GM18505 (cell line): ENCODE measurements around the gene CHEK2.
"Not testable (repeated sequence)": the region's sequence is repeated elsewhere in the genome, so short reads cannot be mapped to it uniquely, and the experiment has no call there.

Source experiments
- ATAC-seq: cut with Tn5 transposase; IDR thresholded peaks from one replicate; pipeline ENCODE4 v1.9.1; 2021; ENCODE audit not compliant: unreplicated experiment
- POLR2A ChIP-seq: IDR thresholded peaks from 4 replicates; pipeline ENCODE4 v1.6.1; 2011; ENCODE audit warnings: borderline replicate concordance; ENCODE audit not compliant: insufficient read depth, insufficient read length; ENCODE audit errors: extremely low read depth

Gene CHEK2

GRCh38 chr22:28702891-28703290 is 38.7 kb downstream of the CHEK2 start:
- ATAC-seq, result no peak
- no peak for TF ChIP-seq POLR2A

GRCh38 chr22:28693041-28693760 is 48.4 kb downstream of the CHEK2 start:
- ATAC-seq, result not testable (repeated sequence)

DNA sequence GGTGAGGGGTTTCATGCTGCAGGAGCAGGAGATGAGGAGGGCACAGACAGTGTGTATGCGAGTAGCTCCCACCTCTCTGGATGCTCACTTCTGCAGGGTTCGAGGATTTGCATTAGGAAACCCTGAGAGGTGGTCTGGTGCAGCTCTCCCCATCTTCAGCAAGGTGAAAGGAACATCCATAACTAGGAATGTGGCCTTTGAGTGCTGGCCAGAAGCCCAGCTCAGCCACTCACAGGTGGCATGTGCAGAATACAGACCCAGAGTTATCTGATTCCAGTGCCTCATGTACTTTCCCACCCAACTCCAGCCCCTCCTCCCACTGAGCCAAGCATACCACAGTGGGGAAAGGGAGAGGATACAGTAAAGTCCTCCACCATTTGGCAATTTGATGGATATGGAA is 51.8 kb downstream of the CHEK2 start:
- not testable (repeated sequence) for ATAC-seq

DNA sequence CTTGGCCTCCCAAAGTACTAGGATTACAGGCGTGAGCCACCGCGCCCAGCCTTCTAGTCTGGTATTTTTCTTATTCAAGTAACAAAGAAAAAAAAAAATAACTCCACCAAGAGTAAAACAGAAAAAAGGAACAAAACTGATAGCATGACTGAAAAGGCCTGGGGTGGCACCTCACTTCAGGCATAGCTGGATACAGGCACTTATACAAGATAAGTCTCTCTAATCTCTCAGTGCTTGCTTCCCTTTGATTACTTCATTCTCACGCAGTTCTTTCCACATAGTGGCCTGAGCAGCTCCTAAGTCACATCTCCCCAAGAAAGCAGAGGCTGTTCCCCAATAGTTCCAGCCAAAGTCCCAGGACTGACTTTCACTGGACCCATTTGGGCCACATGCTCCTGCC is 58.7 kb downstream of the CHEK2 start:
- not testable (repeated sequence) for ATAC-seq

- ATAC-seq, result not testable (repeated sequence)
Measured at GRCh38 chr22:28680813-28681490, 60.7 kb downstream of the CHEK2 start.

DNA sequence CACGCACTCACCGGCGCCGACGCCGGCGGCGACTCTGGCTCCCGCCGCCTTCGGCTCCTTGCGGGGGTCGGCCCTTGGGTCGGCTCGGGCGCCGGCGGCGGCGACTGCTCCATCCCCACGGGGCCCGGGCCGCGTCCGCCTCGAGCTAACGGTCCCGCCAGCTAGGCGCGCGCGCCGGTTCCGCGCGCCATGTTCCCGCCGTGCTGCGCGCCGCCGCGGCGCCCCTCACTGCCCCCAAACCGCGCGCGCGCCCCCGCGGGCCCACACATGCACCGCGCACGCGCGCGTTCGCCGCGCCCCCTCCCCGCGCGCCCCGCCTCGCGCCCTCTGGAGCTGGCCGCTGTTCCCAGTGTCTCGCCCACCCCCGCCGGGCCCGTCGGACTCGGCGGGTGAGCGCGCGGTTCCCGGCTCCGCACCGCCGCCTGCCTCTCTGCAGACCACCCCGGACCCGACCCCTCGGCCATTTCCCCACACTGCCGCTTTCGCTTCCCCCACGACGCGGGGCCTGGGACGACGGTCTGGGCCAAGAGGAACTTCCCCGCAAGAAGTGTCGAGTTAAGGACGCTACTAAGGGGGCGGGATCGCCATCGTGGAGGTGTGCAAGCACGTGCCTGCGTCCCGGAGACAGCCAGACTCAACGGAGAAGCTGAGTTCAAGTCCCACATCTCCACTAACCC is 61.9 kb downstream of the CHEK2 start, which contains the start of gene TTC28:
Gene TTC28 (minus strand): TSS at position 230 of the 677 bp plus-strand sequence. CDS start 117 bp downstream, at position 113.
- not testable (repeated sequence) for ATAC-seq

DNA sequence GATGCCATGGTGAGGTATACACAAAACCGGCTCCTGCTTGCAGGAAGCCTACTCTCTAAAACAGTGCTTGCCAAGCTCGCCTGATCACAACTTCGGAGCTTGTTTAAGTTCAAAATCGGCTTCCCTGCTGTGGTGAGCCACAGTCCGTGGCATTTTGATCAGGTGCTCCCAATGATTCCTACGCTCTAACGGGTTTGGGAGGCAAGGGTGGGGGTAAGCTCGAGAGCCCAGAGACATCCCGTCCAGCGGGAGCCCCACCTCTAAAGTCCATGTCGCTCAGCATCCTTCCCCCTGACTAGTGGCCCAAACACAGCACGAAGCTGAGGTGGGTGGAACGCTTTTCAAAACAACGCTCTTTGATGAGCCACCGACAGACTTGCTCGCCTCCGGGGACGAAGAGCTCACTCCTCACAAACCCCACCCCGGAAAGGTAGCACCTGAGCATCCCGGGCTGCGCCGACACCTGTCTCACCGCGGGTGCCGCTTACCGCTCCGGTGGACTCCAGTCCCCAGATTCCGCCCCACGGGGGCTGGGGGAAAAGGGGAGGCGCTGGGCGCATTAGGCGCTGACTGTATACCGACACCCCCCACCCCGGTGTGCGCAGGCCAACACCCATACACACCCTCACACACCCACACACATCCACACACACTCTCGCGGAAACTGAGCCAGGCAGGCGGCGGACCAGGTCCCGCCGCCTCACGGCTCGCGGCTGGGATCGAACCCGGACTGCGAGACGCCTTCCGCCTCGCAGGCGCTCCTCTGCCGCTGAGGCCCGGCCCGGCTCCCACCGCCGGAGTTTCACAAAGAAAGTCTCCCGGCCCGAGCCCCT is 62.6 kb downstream of the CHEK2 start:
- not testable (repeated sequence) for ATAC-seq

- not testable (repeated sequence) for ATAC-seq
Measured at GRCh38 chr22:28678170-28678569, 63.5 kb downstream of the CHEK2 start.

GRCh38 chr22:28674121-28674563 is 67.5 kb downstream of the CHEK2 start:
- TF ChIP-seq POLR2A, result no peak
- ATAC-seq, result no peak

GRCh38 chr22:28670756-28671155 is 70.9 kb downstream of the CHEK2 start:
- no peak for TF ChIP-seq POLR2A
- ATAC-seq, result no peak

- ATAC-seq, result no peak
- TF ChIP-seq POLR2A, result no peak
Measured at GRCh38 chr22:28670161-28670560, 71.5 kb downstream of the CHEK2 start.

- no peak for TF ChIP-seq POLR2A
- no peak for ATAC-seq
Measured at GRCh38 chr22:28669387-28669786, 72.2 kb downstream of the CHEK2 start.

GRCh38 chr22:28663569-28663942 is 78.1 kb downstream of the CHEK2 start:
- ATAC-seq, result not testable (repeated sequence)

DNA sequence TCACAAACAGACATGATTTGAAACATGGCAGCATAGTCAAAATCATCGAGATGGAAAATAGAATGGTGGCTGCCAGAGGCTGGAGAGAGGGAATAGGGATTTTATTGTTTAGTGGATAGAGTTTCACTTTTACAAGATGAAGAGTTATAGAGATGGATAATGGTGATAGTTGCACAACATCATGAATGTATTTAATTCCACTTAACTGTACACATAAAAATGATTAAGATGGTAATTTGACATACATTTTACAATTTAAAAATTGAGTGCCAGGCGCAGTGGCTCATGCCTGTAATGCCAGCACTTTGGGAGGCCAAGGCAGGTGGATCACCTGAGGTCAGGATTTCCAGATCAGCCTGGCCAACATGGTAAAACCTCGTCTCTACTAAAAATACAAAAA is 83.2 kb downstream of the CHEK2 start:
- ATAC-seq, result no peak
- no peak for TF ChIP-seq POLR2A

- TF ChIP-seq POLR2A, result no peak
Measured at GRCh38 chr22:28656181-28656580, 85.4 kb downstream of the CHEK2 start.

More at GRCh38 chr22:28656181-28656580, 85.4 kb downstream of the CHEK2 start:
- no peak for ATAC-seq
